Right ventricle myocardium superior (tissue), 1 donor: Measurements from ENCODE around the gene IGFALS. TPM values are rescaled to one million over a fixed set of nuclear protein-coding genes. Genes with fewer than 3 reads are reported as not detected.

Experiments
- total RNA-seq: library from RNA; stranded (reverse); fragmentation: NEBNext Ultra II Directional; extraction: Animal tissue kit (Norgen Biotek cat#: 25700); gene quantifications from one replicate; pipeline ENCODE4 v1.2.1, GENCODE V29; 2021
- donor health status: DM: no; HTN: yes; CAD: no; lungs with severe emphysema.

The IGFALS gene
- total RNA-seq, 1 donor from 2014 or later: 0.11 TPM

Other genes starting within 250 kb of the IGFALS start
- gene IFT140, start 181.6 kb downstream of the IGFALS start, total RNA-seq: 8.4 TPM
- 10.0 TPM for gene CRAMP1, start 181.3 kb downstream of the IGFALS start, total RNA-seq
- gene JPT2, start 115.4 kb downstream of the IGFALS start, total RNA-seq: 30.6 TPM
- gene MAPK8IP3, start 87.5 kb downstream of the IGFALS start, total RNA-seq: 61.4 TPM
- gene NME3, start 22.2 kb downstream of the IGFALS start, total RNA-seq: 33.6 TPM
- gene EME2, start 20.9 kb downstream of the IGFALS start, total RNA-seq: 7.1 TPM
- gene MRPS34, start 20.6 kb downstream of the IGFALS start, total RNA-seq: 91.8 TPM
- gene SPSB3, start 11.1 kb downstream of the IGFALS start, total RNA-seq: 37.5 TPM
- 34.8 TPM for gene NUBP2, start 10.7 kb downstream of the IGFALS start, total RNA-seq
- 163 TPM for gene HAGH, start 33.1 kb upstream of the IGFALS start, total RNA-seq
- 31.0 TPM for gene FAHD1, start 33.5 kb upstream of the IGFALS start, total RNA-seq
- gene MEIOB, start 78.5 kb upstream of the IGFALS start, total RNA-seq: not detected
- gene HS3ST6, start 124.7 kb upstream of the IGFALS start, total RNA-seq: not detected
- 22.8 TPM for gene MSRB1, start 149.5 kb upstream of the IGFALS start, total RNA-seq
- gene RPL3L, start 161.0 kb upstream of the IGFALS start, total RNA-seq: 304 TPM
- gene NDUFB10, start 165.8 kb upstream of the IGFALS start, total RNA-seq: 723 TPM
- 770 TPM for gene RPS2, start 171.1 kb upstream of the IGFALS start, total RNA-seq
- gene RNF151, start 173.2 kb upstream of the IGFALS start, total RNA-seq: not detected
- gene TBL3, start 178.3 kb upstream of the IGFALS start, total RNA-seq: 20.3 TPM
- not detected for gene NOXO1, start 187.8 kb upstream of the IGFALS start, total RNA-seq
- gene GFER, start 190.5 kb upstream of the IGFALS start, total RNA-seq: 28.3 TPM
- gene SYNGR3, start 196.3 kb upstream of the IGFALS start, total RNA-seq: 0.32 TPM
- 17.2 TPM for gene ZNF598, start 216.1 kb upstream of the IGFALS start, total RNA-seq
- not detected for gene NPW, start 226.1 kb upstream of the IGFALS start, total RNA-seq
- gene NHERF2, start 233.2 kb upstream of the IGFALS start, total RNA-seq: 258 TPM